Hepatocyte (in vitro differentiated cells): ENCODE data around the gene LDAH.

Experiments used
- CTCF ChIP-seq: fragments of 200-600 bp; sonication (generic); IDR thresholded peaks from 2 replicates; pipeline ENCODE4 v1.5.1; 2016; ENCODE audit warnings: antibody characterized with exemption, mild to moderate bottlenecking; ENCODE audit not compliant: poor library complexity
- EZH2phosphoT487 ChIP-seq: fragments of 200-600 bp; sonication (generic); IDR thresholded peaks from one replicate; pipeline ENCODE4 v1.6.1; 2018; ENCODE audit warnings: antibody characterized with exemption, mild to moderate bottlenecking, low read depth, moderate library complexity; ENCODE audit not compliant: unreplicated experiment, severe bottlenecking

- TF ChIP-seq CTCF (no peak), EZH2phosphoT487 (peak; percentile 13)
These were observed 151.2 kb downstream of the LDAH start for GRCh38 chr2:20671736-20672080.
